GM12801 (cell line): ENCODE data around the gene BMPR1B.

Experiments
- CTCF ChIP-seq: IDR thresholded peaks from one replicate; pipeline ENCODE4 v1.5.1; 2011; ENCODE audit warnings: control low read depth; ENCODE audit not compliant: insufficient read length; ENCODE audit errors: extremely low read depth

Gene BMPR1B

GRCh38 chr4:94871644-94872305 lies 114.0 kb downstream of the BMPR1B start:
- TF ChIP-seq CTCF: no peak

- no peak for TF ChIP-seq CTCF
Observed at GRCh38 chr4:94877973-94878372, 120.2 kb downstream of the BMPR1B start.

GRCh38 chr4:94880956-94881355 lies 123.2 kb downstream of the BMPR1B start:
- TF ChIP-seq CTCF: no peak

GRCh38 chr4:94882756-94883155 lies 125.0 kb downstream of the BMPR1B start:
- TF ChIP-seq CTCF: no peak

GRCh38 chr4:94887027-94887426 lies 129.3 kb downstream of the BMPR1B start:
- TF ChIP-seq CTCF: no peak

- no peak for TF ChIP-seq CTCF
Observed at GRCh38 chr4:94889523-94889922, 131.8 kb downstream of the BMPR1B start.

- no peak for TF ChIP-seq CTCF
Observed at GRCh38 chr4:94889946-94890345, 132.2 kb downstream of the BMPR1B start.
